H9 (cell line): ENCODE measurements around the gene GRID2. TPM values are rescaled to one million over a fixed set of nuclear protein-coding genes. Genes with fewer than 3 reads are reported as not detected.

Experiments
- DNase-seq: peaks from one replicate; pipeline ENCODE4 v3.0.0-alpha.2; 2017
- H2AFZ ChIP-seq: one replicate; pipeline ENCODE4 v1.6.1; 2013; ENCODE audit warnings: mild to moderate bottlenecking, low read length, control low read depth, moderate library complexity
- H2AK5ac ChIP-seq: 2 replicates; pipeline ENCODE4 v1.6.1; 2013; ENCODE audit warnings: low read length, control low read depth, mixed read lengths; ENCODE audit not compliant: insufficient read length
- H2BK120ac ChIP-seq: one replicate; pipeline ENCODE4 v1.6.1; 2013; ENCODE audit warnings: low read depth, mild to moderate bottlenecking, low read length, control low read depth, inconsistent platforms; ENCODE audit not compliant: poor library complexity, severe bottlenecking
- H2BK12ac ChIP-seq: 2 replicates; pipeline ENCODE4 v1.6.1; 2013; ENCODE audit warnings: low read length, control low read depth, mixed read lengths, low read depth; ENCODE audit not compliant: insufficient read length
- H2BK15ac ChIP-seq: 2 replicates; pipeline ENCODE4 v1.6.1; 2013; ENCODE audit warnings: low read depth, low read length, control low read depth
- H2BK20ac ChIP-seq: one replicate; pipeline ENCODE4 v1.6.1; 2013; ENCODE audit warnings: low read depth, mild to moderate bottlenecking, low read length, control low read depth, inconsistent platforms; ENCODE audit not compliant: poor library complexity, severe bottlenecking
- H2BK5ac ChIP-seq: 2 replicates; pipeline ENCODE4 v1.6.1; 2013; ENCODE audit warnings: low read length, control low read depth, mixed read lengths; ENCODE audit not compliant: insufficient read length
- H3K14ac ChIP-seq: 2 replicates; pipeline ENCODE4 v1.6.1; 2013; ENCODE audit warnings: low read length, control low read depth; ENCODE audit not compliant: insufficient read depth
- H3K18ac ChIP-seq: 2 replicates; pipeline ENCODE4 v1.6.1; 2013; ENCODE audit warnings: low read depth, mild to moderate bottlenecking, mixed read lengths, low read length, control low read depth; ENCODE audit not compliant: insufficient read length
- H3K23ac ChIP-seq: 2 replicates; pipeline ENCODE4 v1.6.1; 2013; ENCODE audit warnings: low read length, control low read depth, mixed read lengths, low read depth; ENCODE audit not compliant: insufficient read length
- H3K23me2 ChIP-seq: 2 replicates; pipeline ENCODE4 v1.6.1; 2013; ENCODE audit warnings: low read depth, mild to moderate bottlenecking, mixed read lengths, low read length, control low read depth; ENCODE audit not compliant: insufficient read length, poor library complexity, severe bottlenecking
- H3K27ac ChIP-seq: 2 replicates; pipeline ENCODE4 v1.5.1; 2013; ENCODE audit warnings: low read length, control low read depth, mixed read lengths, low read depth; ENCODE audit not compliant: insufficient read length
- H3K27me3 ChIP-seq: 2 replicates; pipeline ENCODE4 v1.6.1; 2013; ENCODE audit warnings: low read length, control low read depth, inconsistent platforms; ENCODE audit not compliant: insufficient read depth
- H3K4ac ChIP-seq: 2 replicates; pipeline ENCODE4 v1.6.1; 2013; ENCODE audit warnings: low read depth, mild to moderate bottlenecking, control low read depth, inconsistent platforms, low read length, moderate library complexity
- H3K4me1 ChIP-seq: 2 replicates; pipeline ENCODE4 v1.6.1; 2013; ENCODE audit warnings: low read length, control low read depth, inconsistent platforms; ENCODE audit not compliant: insufficient read depth
- H3K4me2 ChIP-seq: 2 replicates; pipeline ENCODE4 v1.6.1; 2013; ENCODE audit warnings: low read length, control low read depth, mixed read lengths; ENCODE audit not compliant: insufficient read length, insufficient read depth
- H3K56ac ChIP-seq: 2 replicates; pipeline ENCODE4 v1.6.1; 2013; ENCODE audit warnings: low read depth, mild to moderate bottlenecking, mixed read lengths, low read length, control low read depth; ENCODE audit not compliant: insufficient read length
- H3K79me1 ChIP-seq: 2 replicates; pipeline ENCODE4 v1.6.1; 2013; ENCODE audit warnings: low read depth, mild to moderate bottlenecking, moderate library complexity, low read length, control low read depth, inconsistent platforms; ENCODE audit not compliant: insufficient read depth, poor library complexity, severe bottlenecking
- H3K79me2 ChIP-seq: 2 replicates; pipeline ENCODE4 v1.6.1; 2013; ENCODE audit warnings: low read length, control low read depth, inconsistent platforms; ENCODE audit not compliant: insufficient read depth
- H3K9ac ChIP-seq: 2 replicates; pipeline ENCODE4 v1.6.1; 2013; ENCODE audit warnings: low read length, control low read depth, mixed read lengths; ENCODE audit not compliant: insufficient read length; ENCODE audit errors: extremely low read depth
- H3K9me3 ChIP-seq: one replicate; pipeline ENCODE4 v1.6.1; 2013; ENCODE audit warnings: low read depth, low read length, inconsistent platforms; ENCODE audit not compliant: control insufficient read depth
- H3T11ph ChIP-seq: one replicate; pipeline ENCODE4 v1.6.1; 2013; ENCODE audit warnings: mild to moderate bottlenecking, low read length, control low read depth, inconsistent platforms
- H4K20me1 ChIP-seq: one replicate; pipeline ENCODE4 v1.6.1; 2013; ENCODE audit not compliant: control insufficient read depth, insufficient read length, insufficient read depth
- H4K5ac ChIP-seq: 2 replicates; pipeline ENCODE4 v1.6.1; 2013; ENCODE audit warnings: low read depth, mild to moderate bottlenecking, mixed read lengths, low read length, control low read depth; ENCODE audit not compliant: insufficient read length
- H4K8ac ChIP-seq: replicated peaks from 2 replicates; pipeline ENCODE4 v1.6.1; 2013; ENCODE audit warnings: low read length, control low read depth, mixed read lengths, low read depth; ENCODE audit not compliant: insufficient read length
- H4K91ac ChIP-seq: 2 replicates; pipeline ENCODE4 v1.6.1; 2013; ENCODE audit warnings: low read depth, mild to moderate bottlenecking, moderate library complexity, mixed read lengths, low read length, control low read depth; ENCODE audit not compliant: insufficient read length
- H3K27ac Mint-ChIP-seq, 3 experiments: 2 replicates in 2 of 3; 3 replicates in 1 of 3; pipeline ENCODE4 v1.8.0; 2020 to 2021; ENCODE audit warnings: mixed read lengths in 3 of 3, mild to moderate bottlenecking in 1 of 3, moderate library complexity in 1 of 3
- H3K27me3 Mint-ChIP-seq: 2 replicates; pipeline ENCODE4 v1.8.0; 2021; ENCODE audit warnings: low read depth, mild to moderate bottlenecking, moderate library complexity, mixed read lengths
- H3K36me3 Mint-ChIP-seq, 3 experiments: 2 replicates in 2 of 3; 3 replicates in 1 of 3; pipeline ENCODE4 v1.8.0; 2020 to 2021; ENCODE audit warnings: low read depth in 3 of 3, mixed read lengths in 3 of 3; ENCODE audit not compliant: insufficient read depth in 1 of 3
- H3K4me1 Mint-ChIP-seq, 2 experiments: 2 replicates each; pipeline ENCODE4 v1.8.0; 2020; ENCODE audit warnings: mixed read lengths in 2 of 2
- H3K4me3 Mint-ChIP-seq, 2 experiments: 2 replicates in 1 of 2; 3 replicates in 1 of 2; pipeline ENCODE4 v1.8.0; 2020 to 2021; ENCODE audit warnings: mild to moderate bottlenecking in 2 of 2, mixed read lengths in 2 of 2, moderate library complexity in 1 of 2
- H3K9me3 Mint-ChIP-seq, 2 experiments: 2 replicates in 1 of 2; 3 replicates in 1 of 2; pipeline ENCODE4 v1.8.0; 2020; ENCODE audit warnings: mild to moderate bottlenecking in 2 of 2, mixed read lengths in 2 of 2, moderate library complexity in 1 of 2
- CTCF ChIP-seq: fragments of 200-600 bp; sonication (generic); conservative IDR thresholded peaks from 3 replicates; pipeline ENCODE4 v1.8.0; 2021; ENCODE audit warnings: antibody characterized with exemption, mild to moderate bottlenecking
- WGBS: extraction: QIAGEN DNeasy Blood & Tissue Kit; methylation state at CpG from one replicate; pipeline ENCODE4 v1.1.7; 2013; ENCODE audit warnings: missing lambda C conversion rate, low lambda C conversion rate, mixed read lengths; ENCODE audit not compliant: insufficient read length; ENCODE audit errors: extremely low coverage; 5-methylcytosine and 5-hydroxymethylcytosine counted together
- total RNA-seq: library from RNA; stranded (reverse); gene quantifications from 2 replicates; pipeline ENCODE4 v1.2.1, GENCODE V29; 2021

GRID2 gene
- total RNA-seq, 1 experiment from 2014 or later, result 21.8 TPM

DNA sequence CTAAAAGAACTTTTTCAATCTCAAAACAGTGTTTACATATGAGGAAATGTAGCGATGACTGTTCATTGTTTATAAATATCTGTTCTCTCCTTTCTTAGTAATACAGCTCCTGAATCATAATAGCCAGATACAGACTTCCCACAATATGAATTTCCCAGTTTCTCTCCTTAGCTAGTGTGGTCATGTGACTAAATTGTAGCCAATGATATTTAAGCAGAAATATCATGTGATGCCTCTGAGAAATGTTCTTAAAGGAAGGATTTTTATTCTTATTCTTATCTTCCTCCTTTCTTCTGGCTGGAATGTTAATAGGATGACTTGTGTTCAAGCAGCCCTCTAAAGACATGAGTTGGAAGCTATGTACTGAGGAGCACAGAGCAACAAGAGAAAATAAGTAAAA lies 1141.1 kb downstream of the GRID2 start:
- H3K18ac ChIP-seq, result no peak overlapping the region
- no peak overlapping the region for H3K27ac ChIP-seq
- no peak overlapping the region for H4K5ac ChIP-seq
- H3K4ac ChIP-seq, result no peak overlapping the region
- no peak overlapping the region for H3K4me2 ChIP-seq
- H3K14ac ChIP-seq, result no peak overlapping the region
- DNase-seq, result no peak
- no peak overlapping the region for H3K56ac ChIP-seq
- Mint-ChIP-seq H3K4me1 (peaks cover 7 to 10% of the 10 kb centered on the region in 2 experiments; a peak in 3 of 4 replicates), H3K27me3 (no peaks in the 10 kb centered on the region), H3K9me3 (no peaks in the 10 kb centered on the region), H3K27ac (no peak overlapping the region), H3K4me3 (no peak overlapping the region), H3K36me3 (no peaks in the 10 kb centered on the region)
- H2BK20ac ChIP-seq, result no peak overlapping the region
- H3K79me1 ChIP-seq, result no peaks in the 10 kb centered on the region
- no peaks in the 10 kb centered on the region for H3K79me2 ChIP-seq
- H2AK5ac ChIP-seq, result no peak overlapping the region
- no peak overlapping the region for H3K9ac ChIP-seq
- H4K91ac ChIP-seq, result no peak overlapping the region
- H2BK15ac ChIP-seq, result no peak overlapping the region
- H2BK12ac ChIP-seq, result no peak overlapping the region
- no CpG with 5 or more reads among the region's 1 CpG for WGBS
- no peaks in the 10 kb centered on the region for H3K27me3 ChIP-seq
- no peak overlapping the region for H2BK120ac ChIP-seq
- no peak overlapping the region for H4K8ac ChIP-seq
- H3T11ph ChIP-seq, result no peak overlapping the region
- no peaks in the 10 kb centered on the region for H4K20me1 ChIP-seq
- H3K4me1 ChIP-seq, result no peaks in the 10 kb centered on the region
- H3K23ac ChIP-seq, result no peak overlapping the region
- no peak overlapping the region for H2BK5ac ChIP-seq
- no peak overlapping the region for H2AFZ ChIP-seq
- H3K23me2 ChIP-seq, result no peaks in the 10 kb centered on the region
- TF ChIP-seq CTCF, result no peak
- H3K9me3 ChIP-seq, result no peaks in the 10 kb centered on the region
